Measurements from ENCODE around the gene NCKAP5.

NCKAP5 gene

GRCh38 chr2:133591164-133591563 lies 22.9 kb upstream of the NCKAP5 start:
- CTCF ChIA-PET: no interaction called here
- Histone ChIP-seq H3K36me3 (ENCODE audit: control insufficient read depth in 4 of 4, insufficient read depth in 4 of 4, low read length in 3 of 4) (no peaks in the 10 kb centered on the region), H3K27me3 (replicated peaks in 2 of 5; ENCODE audit: control insufficient read depth in 4 of 5, insufficient read depth in 5 of 5, low read length in 4 of 5) (peaks cover 0 to 2% (median 0%) of the 10 kb centered on the region in 5 experiments), H3K27ac (ENCODE audit: insufficient read depth in 1 of 2, low read depth in 1 of 2, low read length in 2 of 2, poor library complexity in 1 of 2, severe bottlenecking in 2 of 2) (no peak overlapping the region), H3K4me3 (ENCODE audit: control insufficient read depth in 1 of 7, extremely low read depth in 1 of 7, insufficient read depth in 4 of 7, low read depth in 2 of 7, low read length in 6 of 7) (no peak overlapping the region), H3K4me1 (ENCODE audit: control extremely low read depth in 1 of 4, control insufficient read depth in 4 of 4, insufficient read depth in 4 of 4, low read length in 3 of 4) (no peaks in the 10 kb centered on the region), H3K9me3 (ENCODE audit: control extremely low read depth in 1 of 5, control insufficient read depth in 4 of 5, insufficient read depth in 2 of 5, low read depth in 1 of 5, low read length in 4 of 5) (no peaks in the 10 kb centered on the region)
- WGBS (ENCODE audit: insufficient coverage): 44% methylated on average over 4 of the region's 4 CpGs
- POLR2A ChIA-PET: no interaction called here
- DNase-seq: no peak

- POLR2A ChIA-PET: no interaction called here
- Histone ChIP-seq H3K9me3 (ENCODE audit: control extremely low read depth in 1 of 5, control insufficient read depth in 4 of 5, insufficient read depth in 2 of 5, low read depth in 1 of 5, low read length in 4 of 5) (no peaks in the 10 kb centered on the region), H3K36me3 (ENCODE audit: control insufficient read depth in 4 of 4, insufficient read depth in 4 of 4, low read length in 3 of 4) (no peaks in the 10 kb centered on the region), H3K27ac (ENCODE audit: insufficient read depth in 1 of 2, low read depth in 1 of 2, low read length in 2 of 2, poor library complexity in 1 of 2, severe bottlenecking in 2 of 2) (no peak overlapping the region), H3K4me1 (ENCODE audit: control extremely low read depth in 1 of 4, control insufficient read depth in 4 of 4, insufficient read depth in 4 of 4, low read length in 3 of 4) (no peaks in the 10 kb centered on the region), H3K27me3 (replicated peaks in 2 of 5; ENCODE audit: control insufficient read depth in 4 of 5, insufficient read depth in 5 of 5, low read length in 4 of 5) (peaks cover 0 to 2% (median 0%) of the 10 kb centered on the region in 5 experiments), H3K4me3 (ENCODE audit: control insufficient read depth in 1 of 7, extremely low read depth in 1 of 7, insufficient read depth in 4 of 7, low read depth in 2 of 7, low read length in 6 of 7) (no peak overlapping the region)
- no peak for DNase-seq
- CTCF ChIA-PET: no interaction called here
- WGBS (ENCODE audit: insufficient coverage): 93% methylated on average over 2 of the region's 4 CpGs
These were observed 21.2 kb upstream of the NCKAP5 start for GRCh38 chr2:133589456-133589855.

- no peaks in the 10 kb centered on the region for H3K27me3 ChIP-seq (replicated peaks in 2 of 5; ENCODE audit: control insufficient read depth in 4 of 5, insufficient read depth in 5 of 5, low read length in 4 of 5)
- POLR2A ChIA-PET: no interaction called here
- H3K9me3 ChIP-seq (ENCODE audit: control extremely low read depth in 1 of 5, control insufficient read depth in 4 of 5, insufficient read depth in 2 of 5, low read depth in 1 of 5, low read length in 4 of 5): no peaks in the 10 kb centered on the region
- no CpG with 5 or more reads among the region's 1 CpG for whole genome bisulfite sequencing (ENCODE audit: insufficient coverage)
- CTCF ChIA-PET: no interaction called here
- DNase-seq: no peak
- no peaks in the 10 kb centered on the region for H3K4me1 ChIP-seq (ENCODE audit: control extremely low read depth in 1 of 4, control insufficient read depth in 4 of 4, insufficient read depth in 4 of 4, low read length in 3 of 4)
- no peaks in the 10 kb centered on the region for H3K36me3 ChIP-seq (ENCODE audit: control insufficient read depth in 4 of 4, insufficient read depth in 4 of 4, low read length in 3 of 4)
- no peak overlapping the region for H3K27ac ChIP-seq (ENCODE audit: insufficient read depth in 1 of 2, low read depth in 1 of 2, low read length in 2 of 2, poor library complexity in 1 of 2, severe bottlenecking in 2 of 2)
- H3K4me3 ChIP-seq (ENCODE audit: control insufficient read depth in 1 of 7, extremely low read depth in 1 of 7, insufficient read depth in 4 of 7, low read depth in 2 of 7, low read length in 6 of 7): no peak overlapping the region
These were observed 19.9 kb upstream of the NCKAP5 start for GRCh38 chr2:133588144-133588543.

- Histone ChIP-seq H3K4me3 (ENCODE audit: control insufficient read depth in 1 of 7, extremely low read depth in 1 of 7, insufficient read depth in 4 of 7, low read depth in 2 of 7, low read length in 6 of 7) (no peak overlapping the region), H3K27me3 (replicated peaks in 2 of 5; ENCODE audit: control insufficient read depth in 4 of 5, insufficient read depth in 5 of 5, low read length in 4 of 5) (no peaks in the 10 kb centered on the region), H3K27ac (ENCODE audit: insufficient read depth in 1 of 2, low read depth in 1 of 2, low read length in 2 of 2, poor library complexity in 1 of 2, severe bottlenecking in 2 of 2) (no peak overlapping the region), H3K36me3 (ENCODE audit: control insufficient read depth in 4 of 4, insufficient read depth in 4 of 4, low read length in 3 of 4) (no peaks in the 10 kb centered on the region), H3K4me1 (ENCODE audit: control extremely low read depth in 1 of 4, control insufficient read depth in 4 of 4, insufficient read depth in 4 of 4, low read length in 3 of 4) (no peaks in the 10 kb centered on the region), H3K9me3 (ENCODE audit: control extremely low read depth in 1 of 5, control insufficient read depth in 4 of 5, insufficient read depth in 2 of 5, low read depth in 1 of 5, low read length in 4 of 5) (no peaks in the 10 kb centered on the region)
- ChIA-PET POLR2A (no interaction called here), CTCF (no interaction called here)
- WGBS (ENCODE audit: insufficient coverage): 98% methylated on average over 6 of the region's 6 CpGs
- no peak for DNase-seq
These were observed 18.7 kb upstream of the NCKAP5 start for GRCh38 chr2:133586978-133587377.

GRCh38 chr2:133581010-133581760 lies 12.9 kb upstream of the NCKAP5 start:
- DNase-seq: no peak
- Histone ChIP-seq H3K4me3 (ENCODE audit: control insufficient read depth in 1 of 7, extremely low read depth in 1 of 7, insufficient read depth in 4 of 7, low read depth in 2 of 7, low read length in 6 of 7) (no peak overlapping the region), H3K27ac (ENCODE audit: insufficient read depth in 1 of 2, low read depth in 1 of 2, low read length in 2 of 2, poor library complexity in 1 of 2, severe bottlenecking in 2 of 2) (no peak overlapping the region), H3K4me1 (ENCODE audit: control extremely low read depth in 1 of 4, control insufficient read depth in 4 of 4, insufficient read depth in 4 of 4, low read length in 3 of 4) (no peaks in the 10 kb centered on the region), H3K9me3 (ENCODE audit: control extremely low read depth in 1 of 5, control insufficient read depth in 4 of 5, insufficient read depth in 2 of 5, low read depth in 1 of 5, low read length in 4 of 5) (no peaks in the 10 kb centered on the region), H3K27me3 (replicated peaks in 2 of 5; ENCODE audit: control insufficient read depth in 4 of 5, insufficient read depth in 5 of 5, low read length in 4 of 5) (no peaks in the 10 kb centered on the region), H3K36me3 (ENCODE audit: control insufficient read depth in 4 of 4, insufficient read depth in 4 of 4, low read length in 3 of 4) (no peaks in the 10 kb centered on the region)
- no CpG with 5 or more reads among the region's 1 CpG for WGBS (ENCODE audit: insufficient coverage)
- ChIA-PET POLR2A (no interaction called here), CTCF (no interaction called here)

GRCh38 chr2:133579274-133579673 lies 11.0 kb upstream of the NCKAP5 start:
- Histone ChIP-seq H3K27ac (ENCODE audit: insufficient read depth in 1 of 2, low read depth in 1 of 2, low read length in 2 of 2, poor library complexity in 1 of 2, severe bottlenecking in 2 of 2) (no peak overlapping the region), H3K4me3 (ENCODE audit: control insufficient read depth in 1 of 7, extremely low read depth in 1 of 7, insufficient read depth in 4 of 7, low read depth in 2 of 7, low read length in 6 of 7) (no peak overlapping the region), H3K4me1 (ENCODE audit: control extremely low read depth in 1 of 4, control insufficient read depth in 4 of 4, insufficient read depth in 4 of 4, low read length in 3 of 4) (no peaks in the 10 kb centered on the region), H3K9me3 (ENCODE audit: control extremely low read depth in 1 of 5, control insufficient read depth in 4 of 5, insufficient read depth in 2 of 5, low read depth in 1 of 5, low read length in 4 of 5) (no peaks in the 10 kb centered on the region), H3K36me3 (ENCODE audit: control insufficient read depth in 4 of 4, insufficient read depth in 4 of 4, low read length in 3 of 4) (no peaks in the 10 kb centered on the region), H3K27me3 (replicated peaks in 2 of 5; ENCODE audit: control insufficient read depth in 4 of 5, insufficient read depth in 5 of 5, low read length in 4 of 5) (no peaks in the 10 kb centered on the region)
- ChIA-PET POLR2A (no interaction called here), CTCF (no interaction called here)
- WGBS (ENCODE audit: insufficient coverage): 86% methylated on average over 1 of the region's 1 CpG
- DNase-seq: no peak

GRCh38 chr2:133576714-133577113 lies 8.5 kb upstream of the NCKAP5 start:
- no peak overlapping the region for H3K4me3 ChIP-seq (ENCODE audit: control insufficient read depth in 1 of 7, extremely low read depth in 1 of 7, insufficient read depth in 4 of 7, low read depth in 2 of 7, low read length in 6 of 7)
- CTCF ChIA-PET: no interaction called here

More at GRCh38 chr2:133576714-133577113, 8.5 kb upstream of the NCKAP5 start:
- H3K9me3 ChIP-seq (ENCODE audit: control extremely low read depth in 1 of 5, control insufficient read depth in 4 of 5, insufficient read depth in 2 of 5, low read depth in 1 of 5, low read length in 4 of 5): no peaks in the 10 kb centered on the region
- no peak overlapping the region for H3K27ac ChIP-seq (ENCODE audit: insufficient read depth in 1 of 2, low read depth in 1 of 2, low read length in 2 of 2, poor library complexity in 1 of 2, severe bottlenecking in 2 of 2)
- no peaks in the 10 kb centered on the region for H3K27me3 ChIP-seq (replicated peaks in 2 of 5; ENCODE audit: control insufficient read depth in 4 of 5, insufficient read depth in 5 of 5, low read length in 4 of 5)
- no peaks in the 10 kb centered on the region for H3K4me1 ChIP-seq (ENCODE audit: control extremely low read depth in 1 of 4, control insufficient read depth in 4 of 4, insufficient read depth in 4 of 4, low read length in 3 of 4)
- no peaks in the 10 kb centered on the region for H3K36me3 ChIP-seq (ENCODE audit: control insufficient read depth in 4 of 4, insufficient read depth in 4 of 4, low read length in 3 of 4)
- POLR2A ChIA-PET: no interaction called here
- 80% methylated on average over 1 of the region's 1 CpG for WGBS (ENCODE audit: insufficient coverage)
- no peak for DNase-seq

All from common myeloid progenitor, CD34-positive (primary cell).